ENCODE data around the gene CRISP2. TPM values are rescaled to one million over a fixed set of nuclear protein-coding genes. Genes with fewer than 3 reads are reported as not detected.

The CRISP2 gene
- total and polyA plus RNA-seq, 9 of the 15 experiments (the other 6 are each of a cell fraction or from before 2014, with no cell fraction given): not detected

DNA sequence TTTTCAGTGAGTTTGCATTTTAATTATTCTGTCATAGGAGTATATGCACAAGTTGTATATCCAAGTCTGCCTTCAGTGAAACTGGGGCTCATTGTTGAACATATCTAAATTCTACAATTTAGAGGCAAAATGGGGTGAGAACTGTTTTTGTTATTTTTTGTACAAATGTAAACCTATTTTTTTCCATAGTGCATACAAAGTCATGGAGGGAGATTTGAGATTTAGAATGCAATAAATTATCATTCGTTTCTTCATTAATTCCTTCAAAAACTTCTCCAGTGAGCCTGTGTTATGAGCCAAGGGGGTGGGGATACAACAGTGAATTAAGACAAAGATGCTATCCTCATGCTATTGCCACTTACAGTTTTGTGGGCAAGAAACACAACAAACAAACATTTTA lies 46.9 kb downstream of the CRISP2 start (continued):
- no peak for TF ChIP-seq PHB (CRISPR knock-in tag; IDR thresholded peaks at IDR 0.05)
- TF ChIP-seq SMC3 (conservative IDR thresholded peaks at IDR 0.05; ENCODE audit: insufficient read depth, low read depth, low read length): no peak
- TF ChIP-seq SP2 (IDR thresholded peaks at IDR 0.05; ENCODE audit: extremely low read depth, low read depth, low read length, poor library complexity, severe bottlenecking): no peak
- TF ChIP-seq POLR2H (tag; IDR thresholded peaks at IDR 0.05; ENCODE audit: low read depth): no peak

DNA sequence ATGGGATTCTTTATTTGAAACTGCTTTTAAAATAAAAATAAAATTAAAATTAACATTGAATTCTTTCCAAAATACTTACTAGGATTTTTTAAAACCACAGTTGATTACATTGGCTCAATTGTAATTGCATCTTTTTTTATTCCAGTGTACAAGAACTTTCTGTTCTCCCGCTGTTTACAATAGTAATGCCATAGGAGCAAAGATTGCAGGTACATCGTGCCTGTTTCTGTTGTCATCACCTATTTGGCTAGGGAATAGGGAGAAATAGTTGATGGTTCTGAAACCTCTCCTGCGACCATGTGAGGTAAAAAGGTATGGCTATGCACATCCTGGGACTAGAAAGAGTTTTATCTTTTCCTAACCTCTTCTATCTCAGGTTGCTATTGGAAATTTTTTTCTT lies 48.5 kb downstream of the CRISP2 start:
- Histone ChIP-seq H3K9me1 (ENCODE audit: control insufficient read depth, insufficient read depth, low read length) (no peaks in the 10 kb centered on the region), H3K4me2 (ENCODE audit: insufficient read depth, low read length) (no peak overlapping the region), H3K9ac (ENCODE audit: insufficient read depth in 1 of 2, low read depth in 2 of 2, low read length in 2 of 2) (no peak overlapping the region), H3K9me3 (replicated peaks; ENCODE audit: control insufficient read depth, insufficient read depth, low read depth, low read length) (no peaks in the 10 kb centered on the region), H4K20me1 (replicated peaks; ENCODE audit: control insufficient read depth, insufficient read depth, low read length) (no peaks in the 10 kb centered on the region), H3K4me1 (replicated peaks in 1 of 2; ENCODE audit: control insufficient read depth in 2 of 2, insufficient read depth in 2 of 2, low read length in 2 of 2) (peaks cover 10 to 32% of the 10 kb centered on the region in 2 experiments; a peak in 4 of 5 replicates), H3K79me2 (ENCODE audit: control insufficient read depth, insufficient read depth, low read length) (no peaks in the 10 kb centered on the region), H3K4me3 (no peak overlapping the region), H3K27me3 (ENCODE audit: control insufficient read depth in 2 of 2, insufficient read depth in 2 of 2, low read length in 2 of 2) (no peaks in the 10 kb centered on the region), H3K36me3 (ENCODE audit: control insufficient read depth, insufficient read depth, low read length) (no peaks in the 10 kb centered on the region), H3K27ac (ENCODE audit: extremely low read depth, low read depth, low read length) (peak overlapping the region; percentile 30; the same call in 1 of the 3 replicates), H2AFZ (ENCODE audit: low read depth, low read length) (peak overlapping the region; percentile 67)
- TF ChIP-seq ZNF695 (CRISPR knock-in tag; IDR thresholded peaks at IDR 0.05) (no peak), STAT5A (IDR thresholded peaks at IDR 0.05; ENCODE audit: borderline replicate concordance, low read length) (no peak), RFX1 (IDR thresholded peaks at IDR 0.05) (peak; percentile 5; the same call in 1 of the 2 replicates)
- POLR2A ChIA-PET: no interaction called here
- intact Hi-C loops (cut with micrococcal nuclease) (no loop called here), in situ Hi-C loops (cut with MboI) (no loop called here)
- no peak for FAIRE-seq
- BruUV-seq (replicated peaks): no TSS peak
- ATAC-seq: no peak
- CTCF ChIA-PET (ENCODE audit: low intra/inter-chr PET ratio): no interaction called here
- 53% methylated on average over 3 of the region's 3 CpGs for WGBS (ENCODE audit: insufficient coverage, low coverage, missing lambda C conversion rate)
- DNase-seq (ENCODE audit: extremely low read depth in 1 of 4, low spot score in 3 of 4): no peak
